ENCODE data around the gene TRAF2. TPM values are rescaled to one million over a fixed set of nuclear protein-coding genes. Genes with fewer than 3 reads are reported as not detected.

TRAF2 gene
- total RNA-seq, 2 donors from 2014 or later = 55.7 to 107 TPM

DNA sequence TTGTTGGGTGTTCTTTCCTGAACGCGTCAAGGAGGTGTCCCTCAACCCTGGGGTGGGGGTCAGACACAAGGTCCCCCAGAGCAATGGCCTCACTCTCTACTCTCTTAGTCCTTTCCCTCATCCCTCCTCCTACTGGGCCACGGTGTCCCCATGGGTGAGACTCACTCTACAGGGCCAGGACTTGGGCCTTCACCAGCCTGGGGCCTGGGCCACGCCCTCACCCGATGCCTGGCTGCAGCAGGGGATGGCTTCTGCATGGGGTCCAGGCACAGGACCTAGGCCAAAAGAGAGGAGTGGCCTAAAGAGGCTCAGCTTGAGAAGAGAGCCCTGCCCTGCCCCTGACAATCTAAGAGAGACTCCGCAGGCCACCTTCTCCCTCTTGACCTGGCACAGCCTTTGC is 71.6 kb downstream of the TRAF2 start:
- H3K9me3 Mint-ChIP-seq = peaks cover 4% of the 10 kb centered on the region
- H3K27me3 Mint-ChIP-seq = no peaks in the 10 kb centered on the region
- no peak overlapping the region for H3K27ac Mint-ChIP-seq
- peaks cover 17 to 41% of the 10 kb centered on the region in 2 donors for H3K4me1 Mint-ChIP-seq (ENCODE audit: low read depth in 2 of 2)
- no peak overlapping the region for H3K4me3 Mint-ChIP-seq
- no peak for ATAC-seq
- DNase-seq (ENCODE audit: low spot score) = no peak
- H3K36me3 Mint-ChIP-seq = no peaks in the 10 kb centered on the region

DNA sequence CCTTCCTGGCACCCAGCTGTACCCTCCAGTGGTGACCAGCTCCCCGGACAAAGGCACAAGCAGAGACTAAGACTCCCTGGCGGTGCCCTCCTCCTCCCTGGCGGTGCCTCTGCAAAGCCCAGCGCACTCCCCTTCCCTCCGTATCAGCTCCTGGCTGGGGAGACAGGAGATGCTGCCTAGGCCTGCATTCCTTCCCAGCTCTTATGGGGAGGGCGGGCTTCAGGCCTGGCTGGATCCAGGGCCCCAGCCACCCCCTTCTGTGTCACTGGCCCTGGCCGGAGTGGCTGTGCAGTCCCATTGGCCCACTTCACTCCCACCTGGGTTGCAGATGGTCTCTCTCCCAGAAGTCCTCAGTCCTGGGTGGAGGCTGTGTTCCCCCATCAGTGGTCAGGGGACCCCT is 72.2 kb downstream of the TRAF2 start:
- Mint-ChIP-seq H3K9me3 (peaks cover 4% of the 10 kb centered on the region), H3K27me3 (no peaks in the 10 kb centered on the region), H3K4me1 (ENCODE audit: low read depth in 2 of 2) (peaks cover 22 to 46% of the 10 kb centered on the region in 2 donors), H3K36me3 (no peaks in the 10 kb centered on the region), H3K4me3 (no peak overlapping the region), H3K27ac (no peak overlapping the region)
- no peak for ATAC-seq
- no peak for DNase-seq (ENCODE audit: low spot score)

- Mint-ChIP-seq H3K9me3 (peaks cover 4% of the 10 kb centered on the region), H3K4me1 (ENCODE audit: low read depth in 2 of 2) (peaks cover 22 to 46% of the 10 kb centered on the region in 2 donors), H3K4me3 (no peak overlapping the region), H3K27ac (peak overlapping the region in 1 of 2 donors; percentile 58), H3K27me3 (no peaks in the 10 kb centered on the region), H3K36me3 (no peaks in the 10 kb centered on the region)
- DNase-seq (ENCODE audit: low spot score) = no peak
- ATAC-seq = peak; percentile 31 to 60
Observed at GRCh38 chr9:136958898-136959850, 72.9 kb downstream of the TRAF2 start.

- no peaks in the 10 kb centered on the region for H3K27me3 Mint-ChIP-seq
- H3K36me3 Mint-ChIP-seq = no peaks in the 10 kb centered on the region
- H3K9me3 Mint-ChIP-seq = peaks cover 4% of the 10 kb centered on the region
- DNase-seq (ENCODE audit: low spot score) (no peak), ATAC-seq (peak in 1 of 2 donors; percentile 2)
- peaks cover 22 to 39% of the 10 kb centered on the region in 2 donors for H3K4me1 Mint-ChIP-seq (ENCODE audit: low read depth in 2 of 2)
- H3K4me3 Mint-ChIP-seq = peak overlapping the region; percentile 44
- H3K27ac Mint-ChIP-seq = peak overlapping the region in 1 of 2 donors; percentile 58
Observed at GRCh38 chr9:136960212-136960937, 74.1 kb downstream of the TRAF2 start.

- DNase-seq (ENCODE audit: low spot score) (no peak), ATAC-seq (no peak)
- Mint-ChIP-seq H3K27me3 (no peaks in the 10 kb centered on the region), H3K4me1 (ENCODE audit: low read depth in 2 of 2) (peaks cover 27 to 43% of the 10 kb centered on the region in 2 donors), H3K36me3 (no peaks in the 10 kb centered on the region), H3K27ac (no peak overlapping the region), H3K4me3 (no peak overlapping the region), H3K9me3 (peaks cover 4% of the 10 kb centered on the region)
Observed at GRCh38 chr9:136960938-136961275, 74.6 kb downstream of the TRAF2 start.

GRCh38 chr9:136961279-136962065 is 75.2 kb downstream of the TRAF2 start:
- peaks cover 4% of the 10 kb centered on the region for H3K9me3 Mint-ChIP-seq
- H3K27ac Mint-ChIP-seq = no peak overlapping the region
- H3K4me1 Mint-ChIP-seq (ENCODE audit: low read depth in 2 of 2) = peaks cover 27 to 43% of the 10 kb centered on the region in 2 donors
- ATAC-seq (no peak), DNase-seq (ENCODE audit: low spot score) (no peak)
- H3K4me3 Mint-ChIP-seq = no peak overlapping the region
- no peaks in the 10 kb centered on the region for H3K36me3 Mint-ChIP-seq
- no peaks in the 10 kb centered on the region for H3K27me3 Mint-ChIP-seq

- Mint-ChIP-seq H3K36me3 (no peaks in the 10 kb centered on the region), H3K4me1 (ENCODE audit: low read depth in 2 of 2) (peaks cover 23 to 39% of the 10 kb centered on the region in 2 donors), H3K9me3 (no peaks in the 10 kb centered on the region), H3K4me3 (no peak overlapping the region), H3K27me3 (no peaks in the 10 kb centered on the region), H3K27ac (no peak overlapping the region)
- no peak for ATAC-seq
- DNase-seq (ENCODE audit: low spot score) = no peak
Observed at GRCh38 chr9:136962163-136962562, 75.8 kb downstream of the TRAF2 start.

DNA sequence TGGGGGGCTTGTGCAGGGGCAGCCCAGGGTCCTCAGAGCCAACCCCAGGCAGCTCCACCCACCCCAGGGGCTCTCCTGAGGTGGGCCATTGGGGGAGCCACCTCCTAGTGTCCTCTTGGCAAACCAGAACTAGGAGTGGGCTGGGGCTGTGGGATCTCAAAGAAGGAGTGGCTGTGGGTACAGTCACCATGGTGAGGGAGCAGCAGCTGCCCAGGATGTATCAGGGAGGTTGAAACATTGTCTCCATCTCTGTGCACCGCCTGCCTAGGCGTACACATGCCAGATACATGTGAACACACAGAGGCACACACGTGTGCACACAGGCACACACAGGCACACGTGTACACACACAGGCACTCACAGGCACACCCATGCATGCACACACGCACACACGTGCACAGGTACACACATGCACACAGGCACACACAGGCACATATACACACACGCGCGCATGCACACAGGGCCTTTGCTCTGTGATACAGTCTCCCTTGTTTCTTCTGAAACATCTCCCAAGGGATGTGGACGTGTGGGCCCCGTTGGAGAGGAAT is 76.5 kb downstream of the TRAF2 start:
- no peak overlapping the region for H3K4me3 Mint-ChIP-seq

GRCh38 chr9:136963341-136963740 is 77.0 kb downstream of the TRAF2 start:
- Mint-ChIP-seq H3K4me1 (ENCODE audit: low read depth in 2 of 2) (peaks cover 23 to 30% of the 10 kb centered on the region in 2 donors), H3K4me3 (no peak overlapping the region), H3K27me3 (no peaks in the 10 kb centered on the region), H3K36me3 (no peaks in the 10 kb centered on the region), H3K27ac (no peak overlapping the region), H3K9me3 (no peaks in the 10 kb centered on the region)
- no peak for DNase-seq (ENCODE audit: low spot score)
- no peak for ATAC-seq

More for the DNA sequence above, 76.5 kb downstream of the TRAF2 start:
- Mint-ChIP-seq H3K27ac (no peak overlapping the region), H3K9me3 (no peaks in the 10 kb centered on the region), H3K4me1 (ENCODE audit: low read depth in 2 of 2) (peaks cover 23 to 35% of the 10 kb centered on the region in 2 donors), H3K27me3 (no peaks in the 10 kb centered on the region), H3K36me3 (no peaks in the 10 kb centered on the region)
- ATAC-seq (no peak), DNase-seq (ENCODE audit: low spot score) (no peak)

- ATAC-seq (no peak), DNase-seq (ENCODE audit: low spot score) (no peak)
- no peaks in the 10 kb centered on the region for H3K36me3 Mint-ChIP-seq
- no peaks in the 10 kb centered on the region for H3K27me3 Mint-ChIP-seq
- H3K4me3 Mint-ChIP-seq = no peak overlapping the region
- no peaks in the 10 kb centered on the region for H3K9me3 Mint-ChIP-seq
- H3K4me1 Mint-ChIP-seq (ENCODE audit: low read depth in 2 of 2) = peaks cover 23 to 29% of the 10 kb centered on the region in 2 donors
- H3K27ac Mint-ChIP-seq = no peak overlapping the region
Observed at GRCh38 chr9:136963751-136964150, 77.4 kb downstream of the TRAF2 start.

- Mint-ChIP-seq H3K27ac (no peak overlapping the region), H3K36me3 (no peaks in the 10 kb centered on the region), H3K4me1 (ENCODE audit: low read depth in 2 of 2) (peaks cover 23 to 27% of the 10 kb centered on the region in 2 donors), H3K27me3 (no peaks in the 10 kb centered on the region), H3K4me3 (no peak overlapping the region), H3K9me3 (no peaks in the 10 kb centered on the region)
- DNase-seq (ENCODE audit: low spot score) = no peak
- ATAC-seq = no peak
Observed at GRCh38 chr9:136964171-136964689, 77.9 kb downstream of the TRAF2 start.

DNA sequence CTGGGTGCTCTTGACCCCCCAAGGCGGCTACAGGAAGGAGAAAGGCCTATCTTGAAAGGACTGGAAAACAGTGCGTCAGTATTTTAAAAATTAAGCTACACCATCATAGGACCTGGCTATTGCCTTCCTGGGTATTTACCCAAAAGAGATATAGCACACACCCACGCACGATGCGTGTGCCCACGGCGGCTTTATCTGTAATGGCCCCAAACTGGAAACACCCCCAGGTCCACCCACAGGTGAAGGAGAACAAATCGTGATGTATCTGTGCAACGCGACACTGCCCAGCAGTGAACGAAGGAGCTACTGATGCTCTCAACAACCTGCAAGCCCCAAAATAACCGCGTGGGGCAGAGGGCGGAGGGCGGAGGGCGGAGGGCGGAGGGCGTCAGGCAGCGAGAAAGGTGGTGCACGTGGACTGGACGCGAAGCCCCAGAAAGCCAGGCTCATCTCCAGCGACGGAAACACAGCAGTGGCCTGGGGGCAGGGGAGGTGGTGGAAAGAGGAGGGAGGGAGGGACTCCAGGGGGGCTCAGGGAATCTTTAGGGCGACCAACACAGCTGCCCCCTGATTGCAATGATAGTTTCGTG is 78.6 kb downstream of the TRAF2 start:
- ATAC-seq (no peak), DNase-seq (ENCODE audit: low spot score) (no peak)
- no peak overlapping the region for H3K4me3 Mint-ChIP-seq
- no peaks in the 10 kb centered on the region for H3K36me3 Mint-ChIP-seq
- H3K4me1 Mint-ChIP-seq (ENCODE audit: low read depth in 2 of 2) = peaks cover 22 to 27% of the 10 kb centered on the region in 2 donors
- H3K27ac Mint-ChIP-seq = no peak overlapping the region
- no peaks in the 10 kb centered on the region for H3K9me3 Mint-ChIP-seq
- H3K27me3 Mint-ChIP-seq = no peaks in the 10 kb centered on the region
